Kidney epithelial cell (primary cell): Measurements from ENCODE around the gene TMEM240. TPM values are rescaled to one million over a fixed set of nuclear protein-coding genes. Genes with fewer than 3 reads are reported as not detected.

Experiments
- DNase-seq: peaks from one replicate; pipeline ENCODE4 v3.0.0-alpha.2; 2010; ENCODE audit warnings: low read depth
- H3K27me3 ChIP-seq: 2 replicates; pipeline ENCODE4 v1.6.0; 2011; ENCODE audit warnings: low read length; ENCODE audit not compliant: control insufficient read depth, insufficient read depth
- H3K36me3 ChIP-seq: 2 replicates; pipeline ENCODE4 v1.5.1; 2011; ENCODE audit warnings: low read length; ENCODE audit not compliant: control insufficient read depth, insufficient read depth
- H3K4me3 ChIP-seq: 2 replicates; pipeline ENCODE4 v1.5.1; 2011; ENCODE audit warnings: low read depth, mild to moderate bottlenecking, control low read depth, low read length
- CTCF ChIP-seq: IDR thresholded peaks from 2 replicates; pipeline ENCODE4 v1.5.1; 2011; ENCODE audit warnings: mild to moderate bottlenecking, moderate library complexity, low read length, control low read depth, inconsistent platforms; ENCODE audit not compliant: insufficient read depth, poor library complexity, severe bottlenecking
- total RNA-seq: library from RNA; depleted of rRNA; stranded (reverse); fragments of >200 nt; gene quantifications from 2 replicates; pipeline ENCODE4 v1.2.3, GENCODE V29; 2015

The TMEM240 gene
- total RNA-seq, 1 donor from 2014 or later = 3.9 TPM

GRCh38 chr1:1542766-1543705, 2.6 kb upstream of the TMEM240 start:
- no peak overlapping the region for H3K4me3 ChIP-seq
- TF ChIP-seq CTCF = no peak
- DNase-seq = no peak
- no peaks in the 10 kb centered on the region for H3K27me3 ChIP-seq
- no peaks in the 10 kb centered on the region for H3K36me3 ChIP-seq

DNA sequence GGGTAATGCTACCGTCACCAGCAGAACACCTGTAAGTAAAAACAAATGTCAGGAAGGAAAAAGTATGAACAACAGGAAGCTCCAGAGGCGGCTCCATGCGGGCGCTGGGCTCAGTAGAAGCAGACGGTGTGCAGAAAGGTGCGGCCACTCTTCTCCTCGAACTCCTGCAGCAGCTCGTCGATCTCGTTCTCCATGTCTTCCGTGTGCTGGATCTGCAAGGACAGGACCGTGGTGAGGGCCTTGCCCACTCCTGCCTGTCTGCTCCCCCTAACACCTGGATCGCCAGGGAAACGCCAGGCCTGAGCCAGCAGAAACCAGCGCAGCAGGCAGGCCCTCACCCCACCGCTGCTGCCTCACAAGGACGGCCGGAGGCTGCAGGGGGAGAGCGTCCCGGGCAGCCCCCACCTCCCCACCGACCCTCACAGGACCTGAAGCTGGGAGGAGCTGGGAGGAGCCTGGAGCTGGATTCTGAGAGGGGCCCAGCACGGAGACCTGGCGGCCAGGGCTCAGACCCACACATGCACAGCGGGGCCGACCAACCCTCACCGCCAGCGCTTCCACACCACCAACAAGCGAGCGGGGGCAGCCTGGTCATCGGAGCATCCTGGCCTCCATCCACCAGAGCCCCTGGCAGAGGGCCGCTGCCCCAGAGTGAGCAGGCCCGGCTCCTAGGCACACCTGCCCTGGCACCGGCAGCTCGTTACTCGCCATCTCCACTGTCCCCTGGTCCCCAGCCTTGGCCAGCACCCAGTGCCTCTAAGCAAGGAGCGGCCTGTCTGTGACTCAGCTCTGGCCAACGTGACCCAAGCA, 1.7 kb upstream of the TMEM240 start:
- H3K4me3 ChIP-seq = no peak overlapping the region
- no peaks in the 10 kb centered on the region for H3K36me3 ChIP-seq
- DNase-seq = no peak
- no peaks in the 10 kb centered on the region for H3K27me3 ChIP-seq
- no peak for TF ChIP-seq CTCF

GRCh38 chr1:1540818-1541628, 599 bp upstream of the TMEM240 start:
- no peak for TF ChIP-seq CTCF
- H3K36me3 ChIP-seq = no peaks in the 10 kb centered on the region
- DNase-seq = no peak
- H3K4me3 ChIP-seq = peak overlapping the region; percentile 49
- H3K27me3 ChIP-seq = no peaks in the 10 kb centered on the region

GRCh38 chr1:1539310-1540089, 924 bp downstream of the TMEM240 start:
- Histone ChIP-seq H3K36me3 (no peaks in the 10 kb centered on the region), H3K27me3 (no peaks in the 10 kb centered on the region), H3K4me3 (peak overlapping the region; percentile 49)
- no peak for TF ChIP-seq CTCF
- DNase-seq = no peak

DNA sequence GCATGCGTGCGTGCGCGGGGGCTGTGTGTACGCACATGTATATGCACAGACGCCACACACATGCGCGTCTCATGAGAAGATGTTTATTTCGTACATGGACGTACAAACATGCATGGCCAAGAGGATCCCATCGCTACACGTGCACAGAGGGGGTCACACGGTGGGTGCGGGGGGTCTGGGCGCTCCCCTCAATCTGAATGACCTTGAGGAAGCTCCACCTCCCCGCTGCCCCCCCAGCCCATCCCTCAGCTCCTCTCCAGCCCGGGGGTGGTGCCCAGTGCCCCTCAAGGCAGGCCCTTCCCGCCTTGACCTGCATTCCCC, 1.5 kb downstream of the TMEM240 start:
- H3K27me3 ChIP-seq = no peaks in the 10 kb centered on the region
- no peak for DNase-seq
- no peaks in the 10 kb centered on the region for H3K36me3 ChIP-seq
- no peak for TF ChIP-seq CTCF
- no peak overlapping the region for H3K4me3 ChIP-seq
